Neuronal stem cell (in vitro differentiated cells): Measurements from ENCODE around the gene FCHSD1.

Experiments
- DNase-seq: peaks from one replicate; pipeline ENCODE4 v3.0.0-alpha.2; 2013; ENCODE audit warnings: low spot score
- H2AFZ ChIP-seq: one replicate; pipeline ENCODE4 v1.6.1; 2013; ENCODE audit warnings: mild to moderate bottlenecking, low read length, inconsistent platforms
- H2AK5ac ChIP-seq: 2 replicates; pipeline ENCODE4 v1.6.1; 2013; ENCODE audit warnings: low read depth, mild to moderate bottlenecking, inconsistent platforms, low read length, moderate library complexity, mixed read lengths
- H2BK120ac ChIP-seq: 2 replicates; pipeline ENCODE4 v1.6.1; 2013; ENCODE audit warnings: low read depth, mild to moderate bottlenecking, inconsistent platforms, low read length, moderate library complexity, mixed read lengths
- H2BK12ac ChIP-seq: one replicate; pipeline ENCODE4 v1.6.1; 2013; ENCODE audit warnings: low read length, inconsistent platforms
- H2BK15ac ChIP-seq: 2 replicates; pipeline ENCODE4 v1.6.1; 2013; ENCODE audit warnings: mild to moderate bottlenecking, low read length, inconsistent platforms, mixed read lengths
- H2BK5ac ChIP-seq: one replicate; pipeline ENCODE4 v1.6.1; 2013; ENCODE audit warnings: inconsistent platforms, mild to moderate bottlenecking, low read length, moderate library complexity
- H3K14ac ChIP-seq: one replicate; pipeline ENCODE4 v1.6.1; 2013; ENCODE audit warnings: low read length, inconsistent platforms
- H3K18ac ChIP-seq: 2 replicates; pipeline ENCODE4 v1.6.1; 2013; ENCODE audit warnings: low read length, inconsistent platforms
- H3K23ac ChIP-seq: 2 replicates; pipeline ENCODE4 v1.6.1; 2013; ENCODE audit warnings: low read depth, mild to moderate bottlenecking, mixed read lengths, low read length, inconsistent platforms; ENCODE audit not compliant: poor library complexity
- H3K27ac ChIP-seq: replicated peaks from 3 replicates; pipeline ENCODE4 v1.5.1; 2013; ENCODE audit warnings: low read length, inconsistent platforms
- H3K27me3 ChIP-seq, 3 experiments: 2 replicates each; pipeline ENCODE4 v1.6.1; 2013; ENCODE audit warnings: low read length in 3 of 3, mild to moderate bottlenecking in 2 of 3, inconsistent platforms in 1 of 3, low read depth in 1 of 3, mixed read lengths in 1 of 3, moderate library complexity in 1 of 3; ENCODE audit not compliant: control insufficient read depth in 3 of 3, insufficient read depth in 3 of 3
- H3K36me3 ChIP-seq, 2 donors: replicated peaks in 1 of 2; 2 replicates each; pipeline ENCODE4 v1.6.1; 2013; ENCODE audit warnings: low read length in 2 of 2; ENCODE audit not compliant: control insufficient read depth in 2 of 2, insufficient read depth in 2 of 2
- H3K4ac ChIP-seq: 2 replicates; pipeline ENCODE4 v1.6.1; 2013; ENCODE audit warnings: inconsistent platforms, mild to moderate bottlenecking, low read length, moderate library complexity
- H3K4me1 ChIP-seq, 2 donors: 1 replicate in 1 of 2; 2 replicates in 1 of 2; pipeline ENCODE4 v1.6.1; 2013; ENCODE audit warnings: low read length in 2 of 2, low read depth in 1 of 2; ENCODE audit not compliant: control insufficient read depth in 2 of 2, insufficient read depth in 1 of 2
- H3K4me2 ChIP-seq: one replicate; pipeline ENCODE4 v1.6.1; 2013; ENCODE audit warnings: mild to moderate bottlenecking, low read length, inconsistent platforms; ENCODE audit not compliant: insufficient read depth, poor library complexity, severe bottlenecking
- H3K4me3 ChIP-seq, 2 donors: 2 replicates each; pipeline ENCODE4 v1.5.1; 2013; ENCODE audit warnings: low read length in 2 of 2, mild to moderate bottlenecking in 2 of 2, inconsistent platforms in 1 of 2, moderate library complexity in 1 of 2
- H3K79me1 ChIP-seq: one replicate; pipeline ENCODE4 v1.6.1; 2013; ENCODE audit warnings: low read depth, mild to moderate bottlenecking, inconsistent platforms, low read length, moderate library complexity
- H3K9ac ChIP-seq: one replicate; pipeline ENCODE4 v1.6.1; 2013; ENCODE audit warnings: mild to moderate bottlenecking, low read depth, low read length, inconsistent platforms; ENCODE audit not compliant: poor library complexity
- H3K9me3 ChIP-seq, 2 donors: replicated peaks in 1 of 2; 2 replicates each; pipeline versions ENCODE3 to v1.6.1; 2013; ENCODE audit warnings: low read length in 2 of 2, mild to moderate bottlenecking in 2 of 2, inconsistent platforms in 1 of 2, low read depth in 1 of 2, mixed read lengths in 1 of 2, moderate library complexity in 1 of 2; ENCODE audit not compliant: control insufficient read depth in 2 of 2, insufficient read depth in 1 of 2
- H4K8ac ChIP-seq: one replicate; pipeline ENCODE4 v1.6.1; 2013; ENCODE audit warnings: low read depth, mild to moderate bottlenecking, inconsistent platforms, low read length, moderate library complexity
- H4K91ac ChIP-seq: one replicate; pipeline ENCODE4 v1.6.1; 2013; ENCODE audit warnings: low read length, low read depth, mild to moderate bottlenecking, inconsistent platforms; ENCODE audit not compliant: poor library complexity
- WGBS, 2 donors: extraction: QIAGEN DNeasy Blood & Tissue Kit; methylation state at CpG; one replicate each; pipeline ENCODE4 v1.1.7; 2013; ENCODE audit warnings: missing lambda C conversion rate in 2 of 2, mixed read lengths in 1 of 2; ENCODE audit not compliant: insufficient read length in 2 of 2, insufficient replicate concordance in 1 of 2; ENCODE audit errors: extremely low coverage in 2 of 2; 5-methylcytosine and 5-hydroxymethylcytosine counted together

FCHSD1 gene

DNA sequence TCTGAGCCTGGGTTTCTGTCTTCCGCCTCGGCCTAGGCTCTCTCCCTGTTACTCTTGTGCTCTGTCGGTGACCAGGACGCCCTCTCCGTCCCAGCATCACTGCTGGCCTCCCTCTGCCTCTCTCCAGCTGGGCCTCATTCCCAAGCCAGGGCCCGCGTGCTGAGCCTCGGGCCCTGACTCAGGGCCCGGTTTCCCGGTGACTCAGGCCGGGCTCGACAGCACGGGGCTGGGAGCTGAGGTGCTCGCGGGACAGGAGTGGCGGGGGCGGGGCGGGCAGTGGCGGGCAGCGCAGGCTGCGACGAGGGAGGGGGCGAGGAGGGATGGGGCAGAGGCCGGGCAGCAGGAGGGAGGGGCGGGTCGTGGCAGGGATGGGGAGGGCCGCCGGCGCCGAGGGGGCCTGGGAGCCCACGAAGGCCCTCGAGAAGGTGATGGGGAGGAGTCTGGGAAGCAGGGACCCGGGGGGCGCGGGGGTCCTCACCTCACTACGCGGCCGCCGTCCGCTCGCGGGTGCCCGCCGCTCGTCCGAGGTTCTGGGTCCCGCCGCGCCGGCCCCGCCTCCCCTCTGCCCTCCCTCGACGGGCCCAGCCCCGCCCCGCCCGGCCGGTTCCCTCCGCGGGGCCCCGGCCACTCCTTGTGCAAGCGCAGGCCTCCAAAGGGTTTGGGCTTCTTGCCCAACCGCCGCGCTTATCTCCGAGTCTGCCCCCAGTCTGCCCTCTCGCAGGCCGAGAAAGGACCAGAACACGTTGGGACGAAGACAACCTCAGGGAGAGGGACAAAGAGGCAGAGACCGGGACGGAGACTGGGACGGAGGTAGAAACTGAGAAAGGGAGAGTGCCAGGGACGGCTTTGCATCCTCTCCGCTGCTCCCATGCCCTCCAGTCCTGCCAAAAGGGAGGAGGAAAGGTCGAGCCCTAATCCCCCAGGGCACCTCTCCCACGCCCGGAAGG, 30.8 kb upstream of the FCHSD1 start, which contains the start of gene ARAP3:
ARAP3 (minus strand) TSS at position 536 of the 947 bp plus-strand sequence. CDS start 1,744 bp downstream, outside the sequence.
- peak within 1 kb of the TSS; percentile 96 for H2AK5ac ChIP-seq
- whole genome bisulfite sequencing, 2 donors: no CpG with 5 or more reads among the region's 77 CpGs
- peak within 1 kb of the TSS; percentile 96 for H3K23ac ChIP-seq
- peaks cover 10% of the 10 kb centered on the region for H3K79me1 ChIP-seq
- H3K27me3 ChIP-seq: no peaks in the 10 kb centered on the region
- H3K4ac ChIP-seq: peak within 1 kb of the TSS; percentile 99
- H3K4me1 ChIP-seq: peaks cover 31 to 32% of the 10 kb centered on the region in 2 donors
- H3K36me3 ChIP-seq: peaks cover 0 to 10% of the 10 kb centered on the region in 2 donors
- peak within 1 kb of the TSS; percentile 93 for H3K4me2 ChIP-seq
- H2AFZ ChIP-seq: peak within 1 kb of the TSS; percentile 85
- H2BK15ac ChIP-seq: peak within 1 kb of the TSS; percentile 90
- peak within 1 kb of the TSS; percentile 49 for H2BK5ac ChIP-seq
- peak within 1 kb of the TSS; percentile 56 to 81 for H3K4me3 ChIP-seq
- peak; percentile 70 for DNase-seq
- H3K18ac ChIP-seq: peak within 1 kb of the TSS; percentile 97
- H3K9ac ChIP-seq: peak within 1 kb of the TSS; percentile 90
- H3K9me3 ChIP-seq: no peaks in the 10 kb centered on the region
- H3K27ac ChIP-seq: peak within 1 kb of the TSS; percentile 96
- peak within 1 kb of the TSS; percentile 82 for H2BK120ac ChIP-seq
- H4K91ac ChIP-seq: peak within 1 kb of the TSS; percentile 98
- peak within 1 kb of the TSS; percentile 7 for H4K8ac ChIP-seq
- peak within 1 kb of the TSS; percentile 75 for H3K14ac ChIP-seq
- peak within 1 kb of the TSS; percentile 92 for H2BK12ac ChIP-seq

DNA sequence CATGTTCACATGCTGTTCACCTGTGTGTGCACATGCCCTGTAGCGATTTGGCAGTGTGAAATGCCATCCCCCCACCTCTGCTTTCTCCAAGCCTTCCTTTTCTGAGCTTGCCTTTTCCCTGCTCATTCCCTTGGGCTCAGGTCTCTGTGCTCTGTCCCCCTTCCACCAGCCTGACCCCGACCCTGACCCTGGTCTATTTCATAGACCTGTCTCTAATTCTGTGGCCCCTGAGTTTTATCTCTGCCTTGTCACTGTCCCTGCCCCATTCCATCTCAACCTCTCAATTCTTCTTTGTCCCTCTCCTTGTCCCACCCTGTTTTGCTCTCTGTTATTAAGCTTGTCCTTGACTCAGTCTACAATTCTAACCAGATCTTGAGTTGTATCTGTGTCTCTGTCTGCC, 30.1 kb upstream of the FCHSD1 start:
- Histone ChIP-seq H2BK120ac (peak overlapping the region; percentile 4), H3K23ac (peak overlapping the region; percentile 96), H3K14ac (peak overlapping the region; percentile 75), H3K27ac (peak overlapping the region; percentile 96), H3K4me3 (peak overlapping the region; percentile 56 to 81), H4K8ac (peak overlapping the region; percentile 7), H3K36me3 (peaks cover 0 to 16% of the 10 kb centered on the region in 2 donors), H3K4ac (peak overlapping the region; percentile 99), H2BK12ac (peak overlapping the region; percentile 75), H2AFZ (peak overlapping the region; percentile 85), H3K18ac (peak overlapping the region; percentile 97), H2AK5ac (peak overlapping the region; percentile 79), H3K4me1 (peaks cover 27 to 31% of the 10 kb centered on the region in 2 donors), H3K79me1 (peaks cover 10% of the 10 kb centered on the region), H2BK5ac (peak overlapping the region; percentile 49), H3K9me3 (no peaks in the 10 kb centered on the region), H3K27me3 (no peaks in the 10 kb centered on the region), H3K9ac (peak overlapping the region; percentile 89), H4K91ac (peak overlapping the region; percentile 98), H3K4me2 (peak overlapping the region; percentile 93), H2BK15ac (peak overlapping the region; percentile 53)
- WGBS, 2 donors: no CpG with 5 or more reads among the region's 2 CpGs
- DNase-seq: no peak

DNA sequence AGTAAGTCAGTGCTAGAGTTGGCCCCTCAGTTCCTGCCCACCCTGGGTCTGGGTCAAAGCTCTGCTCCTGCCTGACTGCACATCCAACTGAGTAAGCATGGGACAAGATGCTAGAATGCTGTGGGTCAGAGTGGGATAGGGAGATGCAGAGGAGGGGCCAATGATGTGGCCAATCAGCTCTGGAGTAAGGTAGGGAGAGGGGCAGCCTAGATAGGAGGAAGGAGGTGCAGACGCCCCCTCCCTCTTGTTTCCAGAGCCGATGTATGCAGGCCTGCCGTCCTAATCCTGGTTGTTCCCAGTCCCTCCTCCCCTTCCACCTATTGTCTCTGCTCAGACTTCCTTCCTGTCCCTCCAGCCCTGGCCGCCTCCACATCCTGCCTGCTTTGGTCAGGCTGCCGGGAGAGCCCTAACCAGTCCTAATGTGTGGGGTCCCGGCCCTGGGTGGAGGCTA, 29.6 kb upstream of the FCHSD1 start:
- peak; percentile 79 for DNase-seq
- Histone ChIP-seq H4K8ac (no peak overlapping the region), H3K14ac (no peak overlapping the region), H4K91ac (no peak overlapping the region), H3K36me3 (peaks cover 0 to 17% of the 10 kb centered on the region in 2 donors), H3K9me3 (no peaks in the 10 kb centered on the region), H3K79me1 (peaks cover 10% of the 10 kb centered on the region), H2BK5ac (peak overlapping the region; percentile 93), H2BK15ac (peak overlapping the region; percentile 76), H2AFZ (peak overlapping the region; percentile 85), H3K27me3 (no peaks in the 10 kb centered on the region), H3K27ac (peak overlapping the region; percentile 96), H3K18ac (peak overlapping the region; percentile 97), H3K9ac (no peak overlapping the region), H3K4me3 (peak overlapping the region; percentile 56 to 81), H2BK120ac (peak overlapping the region; percentile 4), H3K4me1 (peaks cover 27 to 31% of the 10 kb centered on the region in 2 donors), H2BK12ac (peak overlapping the region; percentile 43), H2AK5ac (peak overlapping the region; percentile 97), H3K4me2 (peak overlapping the region; percentile 93), H3K4ac (no peak overlapping the region), H3K23ac (no peak overlapping the region)
- no CpG with 5 or more reads among the region's 6 CpGs for WGBS, 2 donors

DNA sequence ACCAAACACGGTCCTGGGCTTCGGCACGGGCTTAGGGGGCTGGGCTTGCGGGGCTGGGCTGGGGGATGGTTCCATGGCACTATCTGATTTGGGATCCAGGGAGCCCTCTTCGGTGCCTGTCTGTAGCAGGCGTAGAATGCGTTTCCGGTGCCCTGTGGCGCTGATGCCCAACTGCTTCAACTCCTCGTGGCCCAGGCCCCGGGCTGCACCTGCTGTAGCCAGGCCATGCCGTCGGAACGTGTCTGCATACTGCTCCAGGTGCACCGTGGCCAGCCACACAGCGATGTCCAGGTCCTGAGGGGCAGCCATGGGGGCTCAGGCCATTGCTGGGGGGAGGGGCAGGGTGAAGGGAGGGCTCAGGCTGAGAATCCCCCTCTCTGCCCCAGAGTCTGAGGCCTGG, 29.0 kb upstream of the FCHSD1 start:
- Histone ChIP-seq H3K14ac (peak overlapping the region; percentile 98), H3K27ac (peak overlapping the region; percentile 84), H3K9ac (peak overlapping the region; percentile 91), H4K91ac (no peak overlapping the region), H2BK120ac (peak overlapping the region; percentile 64), H2AFZ (peak overlapping the region; percentile 85), H3K4me1 (peaks cover 27 to 31% of the 10 kb centered on the region in 2 donors), H3K9me3 (no peaks in the 10 kb centered on the region), H3K4me2 (peak overlapping the region; percentile 49), H3K27me3 (no peaks in the 10 kb centered on the region), H2BK5ac (peak overlapping the region; percentile 93), H2BK12ac (no peak overlapping the region), H3K18ac (peak overlapping the region; percentile 95), H3K79me1 (peaks cover 10% of the 10 kb centered on the region), H3K4me3 (peak overlapping the region in 1 of 2 donors; percentile 54), H2BK15ac (peak overlapping the region; percentile 76), H3K4ac (peak overlapping the region; percentile 60), H3K23ac (no peak overlapping the region), H3K36me3 (peaks cover 0 to 18% of the 10 kb centered on the region in 2 donors), H4K8ac (peak overlapping the region; percentile 88), H2AK5ac (peak overlapping the region; percentile 97)
- no peak for DNase-seq
- no CpG with 5 or more reads among the region's 16 CpGs for WGBS, 2 donors
